MM.1S (cell line): Measurements from ENCODE around the gene TMEM253.

Source experiments
- CTCF ChIP-seq: fragments of 300-600 bp; sonication (generic); IDR thresholded peaks from 2 replicates; pipeline ENCODE4 v1.5.1; 2016; ENCODE audit warnings: antibody characterized with exemption, low read length, mixed read lengths
- EZH2 ChIP-seq: fragments of 300-600 bp; sonication (generic); optimal IDR thresholded peaks from 2 replicates; pipeline ENCODE3; 2017; ENCODE audit warnings: low read depth, mild to moderate bottlenecking, antibody characterized with exemption, low read length, mixed read lengths
- EZH2phosphoT487 ChIP-seq: fragments of 300-600 bp; sonication (generic); IDR thresholded peaks from 2 replicates; pipeline ENCODE4 v1.6.1; 2018; ENCODE audit warnings: antibody characterized with exemption, low read length

GRCh38 chr14:21070083-21070609, 30.7 kb upstream of the TMEM253 start, which contains the start of gene ARHGEF40:
- TF ChIP-seq CTCF (no peak), EZH2 (no peak), EZH2phosphoT487 (no peak)
